H1 (cell line): ENCODE data around the gene LTBP1. TPM values are rescaled to one million over a fixed set of nuclear protein-coding genes. Genes with fewer than 3 reads are reported as not detected.

Source experiments
- CTCF ChIA-PET: fragments of 300-600 bp; sonication (Branson Sonifier 250); formaldehyde crosslinking; loops from one replicate; lab custom pipeline; 2021; ENCODE audit not compliant: partially characterized antibody; lab: Charles Lee
- POLR2A ChIA-PET: fragments of 300-600 bp; sonication (Branson Sonifier 250); formaldehyde crosslinking; loops from one replicate; lab custom pipeline; 2021; ENCODE audit warnings: inconsistent platforms; ENCODE audit not compliant: partially characterized antibody; lab: Charles Lee
- DNase-seq, 2 experiments: peaks; one replicate each; pipeline versions ENCODE4 v3.0.0 to v3.0.0-alpha.2; 2010 to 2022; ENCODE audit warnings: low spot score in 2 of 2, low read depth in 1 of 2, mixed read lengths in 1 of 2
- FAIRE-seq: peaks from 2 replicates; lab custom pipeline; 2011; peaks lifted over from hg19 to GRCh38; lab: Jason Lieb, UNC
- H2AFZ ChIP-seq: 2 replicates; pipeline ENCODE4 v1.8.1; 2012; ENCODE audit warnings: low read length, inconsistent platforms
- H2AK5ac ChIP-seq: 2 replicates; pipeline ENCODE4 v1.6.1; 2013; ENCODE audit warnings: low read depth, low read length
- H2BK120ac ChIP-seq: replicated peaks from 2 replicates; pipeline ENCODE3; 2013; ENCODE audit warnings: low read depth, low read length, inconsistent platforms
- H2BK12ac ChIP-seq: 2 replicates; pipeline ENCODE4 v1.6.1; 2013; ENCODE audit warnings: low read depth, low read length
- H2BK15ac ChIP-seq: 2 replicates; pipeline ENCODE4 v1.6.1; 2013; ENCODE audit warnings: low read length
- H2BK20ac ChIP-seq: 2 replicates; pipeline ENCODE4 v1.6.1; 2013; ENCODE audit warnings: low read length
- H2BK5ac ChIP-seq: 2 replicates; pipeline ENCODE4 v1.6.1; 2013; ENCODE audit warnings: low read depth, low read length
- H3K14ac ChIP-seq: 2 replicates; pipeline ENCODE4 v1.6.1; 2013; ENCODE audit warnings: inconsistent platforms; ENCODE audit not compliant: insufficient read length
- H3K18ac ChIP-seq: 2 replicates; pipeline ENCODE4 v1.6.1; 2013; ENCODE audit warnings: low read length; ENCODE audit errors: extremely low read depth
- H3K23ac ChIP-seq: 2 replicates; pipeline ENCODE4 v1.6.1; 2013; ENCODE audit warnings: inconsistent platforms; ENCODE audit not compliant: insufficient read length
- H3K23me2 ChIP-seq: 2 replicates; pipeline ENCODE4 v1.6.1; 2013; ENCODE audit warnings: low read depth, low read length
- H3K27ac ChIP-seq: 2 replicates; pipeline ENCODE4 v1.6.1; 2011; ENCODE audit warnings: low read depth, low read length, inconsistent platforms
- H3K27me3 ChIP-seq, 4 experiments: replicated peaks in 1 of 4; 1 replicate in 1 of 4; 2 replicates in 3 of 4; pipeline versions ENCODE4 v1.6.1 to v1.8.1; 2011 to 2013; ENCODE audit warnings: low read length in 3 of 4, mild to moderate bottlenecking in 3 of 4, inconsistent platforms in 2 of 4, mixed read lengths in 2 of 4, moderate library complexity in 1 of 4; ENCODE audit not compliant: control insufficient read depth in 3 of 4, insufficient read depth in 3 of 4; ENCODE audit errors: extremely low read depth in 1 of 4
- H3K36me3 ChIP-seq, 4 experiments: 2 replicates each; pipeline versions ENCODE4 v1.6.1 to v1.8.1; 2011 to 2013; ENCODE audit warnings: mild to moderate bottlenecking in 4 of 4, low read length in 3 of 4, moderate library complexity in 2 of 4, control low read depth in 1 of 4, inconsistent platforms in 1 of 4; ENCODE audit not compliant: insufficient read depth in 4 of 4, control insufficient read depth in 2 of 4
- H3K4ac ChIP-seq: replicated peaks from 2 replicates; pipeline ENCODE3; 2013; ENCODE audit warnings: low read length, low read depth, mixed read lengths, inconsistent platforms; ENCODE audit not compliant: insufficient read length
- H3K4me1 ChIP-seq, 4 experiments: replicated peaks in 1 of 4; 1 replicate in 1 of 4; 2 replicates in 3 of 4; pipeline versions ENCODE4 v1.6.1 to v1.8.1; 2011 to 2013; ENCODE audit warnings: low read length in 3 of 4, inconsistent platforms in 2 of 4, mixed read lengths in 1 of 4; ENCODE audit not compliant: insufficient read depth in 4 of 4, control insufficient read depth in 3 of 4
- H3K4me2 ChIP-seq, 2 experiments: 2 replicates each; pipeline versions ENCODE4 v1.6.1 to v1.8.1; 2011 to 2013; ENCODE audit warnings: low read depth in 2 of 2, low read length in 2 of 2, control low read depth in 1 of 2, inconsistent platforms in 1 of 2, mild to moderate bottlenecking in 1 of 2; ENCODE audit not compliant: insufficient read depth in 1 of 2
- H3K4me3 ChIP-seq, 4 experiments: fragments of 200-600, 300-600 bp in 1 of 4; sonication (generic), shearing (Covaris generic), sonication (Bioruptor Twin) in 1 of 4; 2 replicates each; pipeline versions ENCODE4 v1.5.1 to v1.8.1; 2011 to 2016; ENCODE audit warnings: low read length in 4 of 4, low read depth in 3 of 4, control low read depth in 2 of 4, inconsistent platforms in 2 of 4, mild to moderate bottlenecking in 2 of 4, mixed read lengths in 1 of 4, moderate library complexity in 1 of 4; ENCODE audit not compliant: insufficient read depth in 2 of 4; ENCODE audit errors: extremely low read depth in 1 of 4
- H3K56ac ChIP-seq: replicated peaks from 2 replicates; pipeline ENCODE3; 2013; ENCODE audit warnings: low read depth, mild to moderate bottlenecking, mixed read lengths, low read length, inconsistent platforms; ENCODE audit not compliant: insufficient read length
- H3K79me1 ChIP-seq: 2 replicates; pipeline ENCODE4 v1.6.1; 2013; ENCODE audit warnings: low read depth, low read length, control low read depth
- H3K79me2 ChIP-seq, 2 experiments: 2 replicates each; pipeline versions ENCODE4 v1.6.1 to v1.8.1; 2012 to 2013; ENCODE audit warnings: low read length in 2 of 2, mild to moderate bottlenecking in 2 of 2, inconsistent platforms in 1 of 2; ENCODE audit not compliant: insufficient read depth in 2 of 2, control insufficient read depth in 1 of 2
- H3K9ac ChIP-seq, 4 experiments: replicated peaks in 1 of 4; 1 replicate in 1 of 4; 2 replicates in 3 of 4; pipeline versions ENCODE4 v1.6.1 to v1.8.1; 2011 to 2013; ENCODE audit warnings: low read depth in 3 of 4, low read length in 3 of 4, control low read depth in 2 of 4, mild to moderate bottlenecking in 2 of 4, moderate library complexity in 2 of 4, inconsistent platforms in 1 of 4; ENCODE audit errors: extremely low read depth in 1 of 4
- H3K9me3 ChIP-seq, 2 experiments: 2 replicates each; pipeline versions ENCODE4 v1.6.1 to v1.8.1; 2012 to 2013; ENCODE audit warnings: mild to moderate bottlenecking in 2 of 2, moderate library complexity in 2 of 2, control low read depth in 1 of 2, inconsistent platforms in 1 of 2, low read depth in 1 of 2, low read length in 1 of 2, mixed read lengths in 1 of 2; ENCODE audit not compliant: insufficient read depth in 2 of 2
- H4K20me1 ChIP-seq, 2 experiments: replicated peaks in 1 of 2; 2 replicates each; pipeline versions ENCODE3 to v1.8.1; 2011 to 2013; ENCODE audit warnings: inconsistent platforms in 2 of 2, low read length in 2 of 2, mild to moderate bottlenecking in 1 of 2; ENCODE audit not compliant: insufficient read depth in 2 of 2, control insufficient read depth in 1 of 2
- H4K5ac ChIP-seq: 2 replicates; pipeline ENCODE4 v1.6.1; 2013; ENCODE audit warnings: low read length, low read depth, mixed read lengths, inconsistent platforms; ENCODE audit not compliant: insufficient read length
- H4K8ac ChIP-seq: 2 replicates; pipeline ENCODE4 v1.8.0; 2013; ENCODE audit warnings: mild to moderate bottlenecking, moderate library complexity, low read length, inconsistent platforms; ENCODE audit not compliant: insufficient read depth; ENCODE audit errors: extremely low read depth
- H4K91ac ChIP-seq: replicated peaks from 2 replicates; pipeline ENCODE3; 2013; ENCODE audit warnings: low read length, mixed read lengths, inconsistent platforms; ENCODE audit not compliant: insufficient read length
- ATF2 ChIP-seq: IDR thresholded peaks from 2 replicates; pipeline ENCODE4 v1.6.1; 2012; ENCODE audit warnings: low read length, inconsistent platforms
- BACH1 ChIP-seq: IDR thresholded peaks from 2 replicates; pipeline ENCODE4 v1.6.1; 2012; ENCODE audit warnings: low read length, improper control_type of control experiment
- CEBPB ChIP-seq: IDR thresholded peaks from 2 replicates; pipeline ENCODE4 v1.6.1; 2012; ENCODE audit warnings: low read depth, low read length
- CTCF ChIP-seq, 3 experiments: IDR thresholded peaks; 1 replicate in 2 of 3; 2 replicates in 1 of 3; pipeline versions ENCODE4 v1.5.1 to v1.6.1; 2011; ENCODE audit warnings: low read length in 3 of 3, mild to moderate bottlenecking in 3 of 3, inconsistent platforms in 2 of 3, low read depth in 1 of 3, moderate library complexity in 1 of 3; ENCODE audit not compliant: insufficient read depth in 1 of 3; ENCODE audit errors: control extremely low read depth in 1 of 3
- HDAC2 ChIP-seq, 2 experiments: fragments of 300-600 bp in 1 of 2; sonication (generic) in 1 of 2; IDR thresholded peaks; 2 replicates each; pipeline ENCODE4 v1.6.1; 2011 to 2012; ENCODE audit warnings: low read depth in 2 of 2, low read length in 2 of 2, mild to moderate bottlenecking in 2 of 2, moderate library complexity in 2 of 2, borderline replicate concordance in 1 of 2, inconsistent platforms in 1 of 2
- MAFK ChIP-seq: IDR thresholded peaks from 2 replicates; pipeline ENCODE4 v1.6.1; 2012; ENCODE audit warnings: low read depth, mild to moderate bottlenecking, improper control_type of control experiment, low read length
- RBBP5 ChIP-seq: IDR thresholded peaks from 2 replicates; pipeline ENCODE4 v1.7.1; 2012; ENCODE audit warnings: low read depth, mild to moderate bottlenecking, inconsistent platforms, low read length, moderate library complexity, borderline replicate concordance
- RFX5 ChIP-seq: IDR thresholded peaks from 2 replicates; pipeline ENCODE4 v1.6.1; 2011; ENCODE audit warnings: low read depth, low read length, improper control_type of control experiment, borderline replicate concordance
- SIX5 ChIP-seq: IDR thresholded peaks from 2 replicates; pipeline ENCODE4 v1.6.1; 2011; ENCODE audit warnings: mild to moderate bottlenecking, low read depth, low read length
- TBP ChIP-seq: IDR thresholded peaks from 2 replicates; pipeline ENCODE4 v1.6.1; 2011; ENCODE audit warnings: low read depth, low read length, improper control_type of control experiment
- TCF12 ChIP-seq: IDR thresholded peaks from 2 replicates; pipeline ENCODE4 v1.6.1; 2011; ENCODE audit warnings: low read depth, mild to moderate bottlenecking, low read length
- polyA plus RNA-seq, 7 experiments: library from polyadenylated mRNA; depleted of rRNA in 3 of 7; stranded (reverse) in 5 of 7; unstranded in 2 of 7; fragments of >200 nt in 5 of 7; fragments of 200-250 nt in 2 of 7; gene quantifications; 1 replicate in 5 of 7; 2 replicates in 1 of 7; 4 replicates in 1 of 7; pipeline versions ENCODE4 v1.2.1 to v1.2.3, GENCODE V29; 2011 to 2013; ENCODE audit warnings: missing spikeins in 2 of 7, mixed read lengths in 2 of 7
- total RNA-seq: library from RNA; stranded (reverse); fragmentation: NEBNext Ultra II Directional; extraction: Animal tissue kit (Norgen Biotek cat#: 25700); gene quantifications from 2 replicates; pipeline ENCODE4 v1.2.1, GENCODE V29; 2021

The LTBP1 gene
- total and polyA plus RNA-seq, 2 of the 8 experiments (the other 6 are each of a cell fraction or from before 2014, with no cell fraction given): 15.4 to 24.7 TPM

- POLR2A ChIA-PET: no interaction called here
- TF ChIP-seq RBBP5 (no peak), TBP (no peak), RFX5 (no peak), CTCF (IDR thresholded peaks at IDR 0.05; ENCODE audit: control extremely low read depth in 1 of 3, insufficient read depth in 1 of 3, low read depth in 1 of 3, low read length in 3 of 3) (no peak), MAFK (no peak), BACH1 (no peak), ATF2 (no peak), CEBPB (no peak), HDAC2 (IDR thresholded peaks at IDR 0.05; ENCODE audit: borderline replicate concordance in 1 of 2, low read depth in 2 of 2, low read length in 2 of 2) (no peak), TCF12 (no peak), SIX5 (no peak)
These were observed 154.2 kb downstream of the LTBP1 start for GRCh38 chr2:33100921-33101320.

More at GRCh38 chr2:33100921-33101320, 154.2 kb downstream of the LTBP1 start:
- Histone ChIP-seq H2BK12ac (no peak overlapping the region), H3K36me3 (no peaks in the 10 kb centered on the region), H3K4me3 (no peak overlapping the region), H3K4me2 (no peak overlapping the region), H3K79me2 (no peaks in the 10 kb centered on the region), H3K79me1 (no peaks in the 10 kb centered on the region), H3K14ac (no peak overlapping the region), H3K56ac (no peak overlapping the region), H2BK120ac (no peak overlapping the region), H4K20me1 (peaks cover 0 to 4% of the 10 kb centered on the region in 2 experiments), H3K9ac (no peak overlapping the region), H3K23me2 (no peaks in the 10 kb centered on the region; the same call in 1 of the 2 replicates), H4K8ac (no peak overlapping the region), H4K5ac (no peak overlapping the region), H3K18ac (no peak overlapping the region), H3K9me3 (no peaks in the 10 kb centered on the region), H3K4ac (no peak overlapping the region), H3K27ac (no peak overlapping the region), H3K27me3 (no peaks in the 10 kb centered on the region), H2AFZ (no peak overlapping the region), H2BK20ac (no peak overlapping the region), H3K4me1 (0 out of 7 replicates have a peak, but pooled peaks cover 0 to 2% (median under 1%) of the 10 kb centered on the region in 4 experiments), H3K23ac (no peak overlapping the region), H2BK15ac (no peak overlapping the region), H2BK5ac (no peak overlapping the region), H4K91ac (no peak overlapping the region), H2AK5ac (no peak overlapping the region)
- DNase-seq (no peak), FAIRE-seq (no peak)
- CTCF ChIA-PET: interaction anchor here (0.7 to 1.5 kb wide), 3 partner anchors 17 to 487 kb away, joined by 3 to 4 read pairs (median 3); no protein-coding TSS in a partner anchor
